GM19035 (cell line): ENCODE measurements around the gene SLC22A23.

Experiments used
- ATAC-seq: cut with Tn5 transposase; IDR thresholded peaks from one replicate; pipeline ENCODE4 v1.9.1; 2021; ENCODE audit not compliant: unreplicated experiment

The SLC22A23 gene

DNA sequence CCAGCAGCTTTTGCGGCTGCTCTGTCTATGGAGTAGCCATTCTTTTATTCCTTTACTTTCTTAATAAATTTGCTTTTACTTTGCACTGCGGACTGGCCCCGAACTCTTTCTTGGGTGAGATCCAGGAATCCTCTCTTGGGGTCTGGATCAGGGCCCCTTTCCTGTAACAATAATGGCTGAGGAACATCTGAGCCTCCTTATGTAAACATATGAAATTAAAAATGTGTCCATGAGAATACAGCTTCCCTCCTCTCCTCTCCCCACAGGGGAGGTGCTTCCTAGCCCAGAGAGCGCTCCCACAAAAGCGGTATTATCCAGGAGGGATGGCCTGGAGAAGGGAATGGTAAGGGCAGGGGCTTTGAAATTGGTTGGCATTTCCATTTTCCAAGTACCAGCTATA, 117.0 kb downstream of the SLC22A23 start:
- ATAC-seq: no peak

DNA sequence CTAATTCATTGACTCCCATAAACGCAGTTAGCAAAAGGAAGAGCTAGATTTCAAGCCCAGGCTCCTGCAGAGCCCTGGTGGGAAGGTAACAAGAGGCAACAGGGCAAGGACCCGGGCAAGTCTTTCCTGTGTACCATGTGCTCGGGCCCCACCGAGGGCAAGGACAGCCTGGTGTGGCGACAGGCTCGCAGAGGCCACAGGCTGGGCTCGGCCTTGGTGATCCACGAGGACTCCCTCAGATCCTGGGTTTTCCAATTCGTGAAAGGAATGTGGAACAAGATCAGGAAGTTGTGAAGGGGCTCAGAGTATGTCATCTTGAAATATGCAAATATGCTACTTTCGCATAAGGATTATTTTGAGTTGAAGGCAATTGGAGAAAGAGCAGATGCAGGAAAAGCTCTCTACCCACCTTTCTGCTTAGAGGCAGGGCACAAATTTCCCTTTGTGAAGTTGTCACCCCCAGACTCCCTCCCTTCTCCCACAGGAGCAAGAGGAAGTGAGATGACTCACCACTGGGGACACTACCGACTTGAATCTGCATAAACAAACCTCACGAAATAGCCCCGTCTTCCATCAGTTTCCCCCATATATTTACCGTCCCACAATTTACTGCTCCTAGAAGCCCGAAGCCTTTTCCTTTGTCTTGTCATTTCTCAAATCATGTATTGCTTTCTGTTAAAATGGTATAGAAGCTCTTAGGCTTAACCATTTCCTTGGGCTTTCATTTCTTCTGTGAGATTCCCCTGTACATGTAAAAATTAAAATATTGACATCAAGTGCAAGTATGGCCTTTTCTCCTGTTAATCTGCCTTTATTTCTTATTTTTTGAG, 119.1 kb downstream of the SLC22A23 start:
- ATAC-seq: no peak

DNA sequence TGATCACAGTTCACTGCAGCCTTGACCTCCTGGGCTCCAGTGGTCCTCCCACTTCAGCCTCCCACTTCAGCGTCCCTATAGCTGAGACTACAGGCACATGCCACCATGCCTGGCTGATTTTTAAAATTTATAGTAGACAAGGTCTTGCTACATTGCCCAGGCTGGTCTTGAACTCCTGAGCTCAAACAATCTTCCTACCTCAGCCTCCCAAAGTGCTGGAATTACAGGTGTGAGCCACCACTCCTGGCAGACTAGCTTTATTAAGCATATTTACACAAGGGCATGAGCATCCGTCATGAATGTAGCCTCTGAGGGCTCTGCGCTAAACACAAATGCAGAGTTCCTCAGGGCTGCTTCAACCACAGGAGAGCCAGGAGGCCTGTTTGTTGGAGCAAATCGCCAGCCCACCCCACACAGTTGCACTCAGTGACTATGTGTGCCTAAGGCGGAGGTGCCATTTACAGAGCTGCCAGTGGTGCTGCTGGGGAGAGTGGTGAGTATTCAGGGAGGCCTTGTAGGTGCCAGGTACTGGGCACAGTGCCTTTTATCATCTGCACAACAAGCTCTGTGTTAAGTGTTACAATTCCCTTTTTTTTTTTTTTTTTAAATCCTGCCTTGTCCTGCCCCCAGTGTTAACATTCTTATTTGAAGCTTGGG, 119.9 kb downstream of the SLC22A23 start:
- ATAC-seq: no peak

DNA sequence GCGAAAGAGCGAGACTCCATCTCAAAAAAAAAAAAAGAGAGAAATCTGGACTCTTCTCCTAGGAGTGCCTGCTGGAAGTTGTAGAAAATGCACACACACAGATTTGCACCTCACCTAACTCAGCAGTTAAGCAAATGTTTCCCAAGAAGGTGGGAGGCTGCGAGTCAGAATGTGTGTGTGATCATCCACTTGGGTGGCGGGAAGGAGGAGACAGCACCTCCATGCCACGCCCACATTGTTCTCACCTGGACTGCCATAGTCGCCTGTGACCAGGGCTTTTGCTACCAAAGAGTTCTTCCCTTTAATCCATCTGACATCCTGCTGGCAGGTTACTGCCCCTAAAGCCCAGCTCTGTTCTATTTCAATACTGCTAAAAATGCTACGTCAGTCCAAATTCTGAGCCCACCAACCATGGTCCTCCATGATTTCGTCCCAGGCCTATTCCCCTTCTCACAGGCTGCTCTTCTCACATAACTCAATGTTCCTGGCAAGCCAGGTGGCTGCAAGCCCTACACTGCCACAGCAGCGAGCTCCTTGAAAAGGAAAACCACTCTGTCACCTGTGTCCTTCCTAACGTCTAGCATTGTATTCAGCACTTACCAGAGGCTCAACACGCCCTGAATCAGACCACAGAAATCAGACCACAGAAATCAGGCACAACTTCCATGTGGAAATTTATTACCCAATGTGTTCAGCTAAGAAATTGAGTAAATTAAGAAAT, 120.6 kb downstream of the SLC22A23 start:
- no peak for ATAC-seq

DNA sequence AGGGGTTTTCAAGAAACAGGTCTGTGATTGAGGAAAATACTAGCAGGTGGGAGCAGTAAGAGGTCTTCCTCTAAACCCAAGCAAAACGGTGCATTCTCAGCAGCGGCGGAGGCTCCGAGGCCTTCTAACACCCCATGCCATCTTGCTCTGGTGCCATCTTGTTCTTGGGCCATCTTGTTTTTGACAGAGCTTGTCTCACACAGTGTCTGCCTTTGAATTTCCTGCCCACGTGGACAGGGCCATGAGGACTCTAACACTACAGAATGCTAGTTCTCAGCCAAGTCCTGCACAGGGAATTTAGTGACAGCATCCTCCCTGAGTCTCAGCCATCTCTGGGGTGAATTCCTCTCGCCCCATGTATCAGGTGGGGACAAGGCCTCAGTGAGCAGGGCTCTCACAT, 121.7 kb downstream of the SLC22A23 start:
- ATAC-seq: no peak

DNA sequence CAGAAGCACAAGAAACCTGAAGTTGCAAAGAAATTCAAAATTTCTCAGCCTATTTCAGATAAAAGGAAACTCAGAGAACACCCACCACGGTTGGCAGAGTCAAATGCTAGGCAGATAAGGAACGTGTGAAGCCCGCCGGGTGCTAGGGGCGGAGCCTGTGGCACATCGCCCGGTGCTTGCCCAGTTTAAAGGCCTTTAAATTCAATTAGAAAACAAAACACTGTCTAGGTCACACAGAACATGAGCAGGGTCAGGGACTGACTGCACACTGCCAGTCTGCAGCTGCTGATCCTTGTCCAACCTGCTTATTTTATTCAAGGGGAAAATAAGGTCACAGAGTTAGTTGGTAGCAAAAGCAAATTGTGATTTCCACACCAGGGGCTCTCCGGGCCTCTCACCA, 122.3 kb downstream of the SLC22A23 start:
- ATAC-seq: no peak

DNA sequence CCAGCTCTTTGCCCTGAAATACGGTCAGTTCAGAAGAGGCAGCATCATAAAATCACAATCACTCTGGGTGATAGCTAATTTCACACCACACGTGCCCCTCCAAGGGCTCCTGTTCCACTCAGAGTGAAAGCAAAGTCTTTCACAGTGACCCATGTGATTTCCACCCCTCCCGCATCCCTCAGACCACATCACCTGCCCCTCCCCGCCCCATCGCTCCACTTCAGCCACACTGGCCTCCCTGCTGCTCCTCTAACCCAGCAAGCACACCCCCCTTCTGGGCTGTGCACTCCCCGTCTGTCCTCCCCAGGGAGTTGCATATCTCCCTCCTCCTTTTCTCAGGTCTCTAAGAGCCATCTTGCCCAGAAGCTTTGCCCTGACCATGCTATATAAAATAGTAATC, 123.6 kb downstream of the SLC22A23 start:
- no peak for ATAC-seq

DNA sequence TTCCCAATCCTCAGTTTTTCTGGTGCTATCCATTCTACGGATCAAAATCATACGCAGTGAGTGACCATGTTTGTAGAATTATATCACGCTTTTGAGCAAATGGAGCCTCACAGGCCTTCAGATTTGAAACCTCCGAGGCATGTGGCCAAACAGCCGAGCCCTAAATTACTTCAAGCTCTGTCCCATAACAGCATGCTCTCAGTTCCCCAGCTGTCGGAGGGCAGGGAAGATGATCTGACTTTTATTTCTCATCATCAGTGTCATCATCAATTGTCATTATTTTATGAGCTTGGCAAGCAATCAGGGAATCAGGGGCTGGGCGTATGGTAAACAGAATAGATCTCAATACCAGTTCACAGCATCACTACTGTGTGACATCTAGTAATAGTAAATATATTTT, 124.9 kb downstream of the SLC22A23 start:
- ATAC-seq: no peak

DNA sequence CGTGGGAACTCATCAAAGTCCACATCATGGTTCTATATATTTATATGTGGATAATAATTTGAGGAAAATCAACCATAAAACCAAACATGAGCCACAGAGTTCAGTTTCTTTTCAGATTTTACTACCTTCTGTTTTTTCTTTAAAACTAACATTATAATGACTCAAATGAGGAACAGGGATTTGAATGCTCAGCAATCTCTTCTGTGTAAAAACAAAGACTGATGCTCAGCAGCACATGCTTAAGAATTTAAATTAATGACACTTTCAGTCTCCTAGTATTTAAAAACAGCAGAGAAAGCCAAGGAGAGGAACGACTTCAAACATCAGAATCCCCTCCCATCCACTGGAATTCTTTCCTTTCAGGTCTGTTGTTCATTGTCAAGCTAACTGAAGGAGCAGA, 125.4 kb downstream of the SLC22A23 start:
- no peak for ATAC-seq

DNA sequence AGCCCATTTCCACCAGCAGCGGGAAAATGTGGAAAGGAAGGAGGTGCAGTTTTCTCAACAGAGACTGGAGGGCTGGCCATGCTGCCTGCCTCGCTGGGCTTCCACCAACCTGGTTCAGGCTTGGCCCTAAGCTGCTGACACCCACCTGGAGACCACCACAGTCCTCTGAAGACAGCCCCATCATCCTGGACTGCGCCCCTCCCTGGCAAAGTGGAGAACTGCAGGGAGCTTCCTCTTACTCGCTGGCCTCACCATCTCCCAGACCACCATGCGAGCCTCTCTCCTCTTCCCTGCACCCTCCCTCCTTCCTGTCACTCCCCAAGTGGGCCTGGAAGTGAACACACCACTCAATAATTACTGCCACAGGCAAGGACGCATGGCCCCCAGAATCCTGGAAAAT, 126.7 kb downstream of the SLC22A23 start:
- no peak for ATAC-seq

DNA sequence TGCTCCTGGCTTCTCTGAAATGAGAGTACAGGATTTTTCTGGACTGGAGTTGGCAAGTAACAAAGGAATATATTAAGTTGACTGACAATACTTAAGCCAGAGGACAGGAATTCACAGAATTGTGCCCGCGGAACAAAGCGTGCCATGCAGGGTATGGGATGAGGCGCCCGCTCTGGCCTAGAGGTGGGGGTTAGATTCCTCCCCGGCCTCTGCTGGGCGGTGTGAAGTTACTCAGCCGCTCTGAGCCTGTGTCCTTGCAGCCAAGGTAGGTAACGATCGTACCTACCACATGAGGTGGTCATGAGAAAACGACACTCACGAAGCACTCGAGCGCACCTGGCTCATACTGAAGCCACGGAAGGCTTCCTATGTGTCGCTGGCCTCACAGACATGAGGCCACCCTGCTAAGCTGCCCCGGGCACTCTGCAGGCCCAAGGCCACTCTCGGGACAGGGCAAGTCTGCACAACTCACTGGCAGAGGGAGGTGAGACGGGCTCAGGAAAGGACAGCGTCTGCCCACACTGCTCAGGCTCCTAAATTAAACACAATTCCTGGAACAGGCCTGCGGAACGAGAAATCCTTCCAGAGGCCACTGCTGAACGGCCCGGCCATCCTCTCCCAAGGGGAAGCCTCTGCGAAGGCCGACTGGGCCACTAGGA, 127.3 kb downstream of the SLC22A23 start:
- no peak for ATAC-seq

DNA sequence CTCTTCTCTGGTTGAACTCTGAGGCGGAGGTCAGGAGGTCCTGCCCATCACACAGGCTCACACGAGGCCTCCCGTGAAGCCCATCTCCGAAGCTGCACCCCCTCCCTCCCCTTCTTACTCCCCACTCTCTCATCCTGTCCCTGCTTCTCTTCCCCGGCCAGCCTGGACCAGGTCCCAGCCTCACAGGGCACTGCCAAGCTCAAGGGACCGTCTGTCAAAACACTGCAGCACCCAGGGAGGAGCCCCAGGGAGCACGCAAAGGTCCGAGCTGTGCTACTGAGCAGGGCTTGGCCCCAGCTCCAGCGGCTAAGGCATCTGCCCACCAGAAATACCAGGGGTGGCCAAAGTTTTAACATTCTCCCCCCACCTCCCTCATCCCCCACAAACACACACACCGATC, 128.1 kb downstream of the SLC22A23 start:
- no peak for ATAC-seq

DNA sequence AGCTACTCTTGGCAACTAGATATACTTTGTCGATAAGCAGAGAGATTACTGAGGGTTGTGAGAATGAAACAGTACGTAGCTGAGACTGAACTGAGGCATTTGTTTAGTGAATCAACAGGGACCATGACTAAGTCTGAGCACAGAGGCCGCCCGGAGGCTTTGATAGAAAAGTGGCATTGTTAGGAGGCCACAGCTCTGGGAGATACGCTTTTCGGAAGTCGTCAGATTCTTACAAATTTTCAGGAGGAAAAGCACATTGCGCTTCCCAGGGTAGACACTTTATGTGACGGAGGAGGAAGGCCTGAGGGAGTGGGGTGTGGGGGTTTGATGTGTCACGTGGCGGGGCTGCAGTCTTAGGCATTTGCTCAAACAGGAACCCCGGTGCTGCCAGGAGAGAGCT, 128.7 kb downstream of the SLC22A23 start:
- ATAC-seq: no peak

DNA sequence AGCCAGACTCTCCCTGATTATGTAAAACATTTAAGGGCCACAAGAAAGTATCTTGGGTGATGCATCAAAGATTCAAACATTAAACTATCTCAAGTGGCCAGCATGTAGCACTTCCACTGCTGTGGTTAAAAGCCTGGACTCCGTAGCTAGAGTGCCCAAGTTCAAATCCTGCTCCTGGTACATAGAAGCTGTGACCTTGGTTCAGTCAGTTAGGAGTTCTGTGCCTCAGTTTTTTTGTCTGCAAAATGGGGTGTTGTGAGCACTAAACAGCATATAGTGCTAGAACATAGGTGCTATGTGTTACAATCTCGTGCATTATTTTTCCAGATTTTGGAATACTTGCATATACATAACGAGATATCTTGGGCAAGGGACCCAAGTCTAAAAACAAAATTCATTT, 129.4 kb downstream of the SLC22A23 start:
- ATAC-seq: no peak

DNA sequence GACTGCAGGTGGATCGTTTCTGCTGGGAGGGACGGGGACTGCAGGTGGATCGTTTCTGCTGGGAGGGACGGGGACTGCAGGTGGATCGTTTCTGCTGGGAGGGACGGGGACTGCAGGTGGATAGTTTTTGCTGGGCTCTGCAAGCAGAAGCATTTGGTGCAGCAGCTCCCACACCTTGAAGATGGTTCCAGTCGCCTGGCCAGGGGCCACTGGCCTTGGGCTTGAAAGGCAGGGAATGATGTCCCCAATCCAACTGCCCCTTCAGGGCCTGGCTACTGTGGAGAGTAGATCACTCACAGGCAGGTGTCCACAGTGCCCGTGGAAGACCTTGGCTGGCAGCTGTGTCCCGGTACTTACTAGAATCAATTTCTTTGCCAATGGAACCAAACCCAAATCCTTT, 129.9 kb downstream of the SLC22A23 start:
- no peak for ATAC-seq

DNA sequence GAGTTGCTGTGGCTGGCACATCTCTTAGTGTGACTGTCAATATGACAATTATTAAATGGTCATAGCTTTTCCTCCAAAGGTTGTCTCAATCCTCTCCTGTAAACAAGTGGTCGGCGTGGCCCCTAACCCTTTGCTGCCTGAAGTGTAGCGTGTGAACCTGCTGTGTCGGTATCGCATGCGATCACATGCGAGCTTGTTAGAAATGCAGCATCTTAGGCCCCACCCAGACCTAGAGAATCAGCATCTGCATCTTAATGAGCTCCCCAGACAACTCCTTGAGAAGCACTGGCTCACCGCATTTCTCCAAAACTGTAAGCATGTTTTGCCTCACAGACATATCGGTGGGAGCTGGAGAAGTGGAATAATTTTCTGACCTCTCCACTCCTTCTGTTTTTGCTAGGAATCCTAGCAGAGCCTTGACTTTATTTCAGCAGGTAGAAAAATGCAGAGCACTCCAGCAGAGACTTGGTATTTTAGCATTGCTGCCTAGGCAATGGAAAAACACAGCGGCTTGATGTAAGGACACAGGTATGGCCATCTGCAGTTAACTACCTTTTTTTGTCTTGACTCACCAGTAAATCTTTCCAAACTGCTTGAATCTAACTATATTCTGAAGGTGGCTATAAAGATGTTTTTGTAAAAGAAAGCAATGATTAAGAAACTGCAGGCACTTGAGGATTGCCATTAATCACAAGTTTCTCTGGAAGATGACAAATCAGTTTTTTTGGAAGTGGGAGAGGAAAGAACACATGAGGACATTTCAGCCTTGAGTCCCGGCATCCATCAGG, 130.5 kb downstream of the SLC22A23 start:
- ATAC-seq: no peak

DNA sequence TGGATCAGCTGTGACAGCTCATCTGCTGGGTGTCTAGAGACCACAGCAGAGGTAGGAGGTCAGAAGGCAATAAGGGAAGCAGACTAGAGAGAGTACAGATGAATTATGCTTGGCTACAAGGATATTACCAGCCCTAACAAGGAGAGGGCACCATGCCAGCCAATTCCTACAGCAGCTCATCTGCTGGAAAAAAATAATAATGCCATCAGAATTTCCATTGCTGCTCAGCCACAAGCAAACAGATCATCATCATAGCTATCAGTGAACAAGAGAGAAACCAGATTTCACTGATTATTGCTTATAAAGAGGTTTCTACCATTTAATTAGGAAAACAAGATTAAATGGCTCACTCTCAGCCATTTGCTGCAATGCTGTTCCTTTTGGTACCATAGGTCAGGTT, 131.6 kb downstream of the SLC22A23 start:
- no peak for ATAC-seq

DNA sequence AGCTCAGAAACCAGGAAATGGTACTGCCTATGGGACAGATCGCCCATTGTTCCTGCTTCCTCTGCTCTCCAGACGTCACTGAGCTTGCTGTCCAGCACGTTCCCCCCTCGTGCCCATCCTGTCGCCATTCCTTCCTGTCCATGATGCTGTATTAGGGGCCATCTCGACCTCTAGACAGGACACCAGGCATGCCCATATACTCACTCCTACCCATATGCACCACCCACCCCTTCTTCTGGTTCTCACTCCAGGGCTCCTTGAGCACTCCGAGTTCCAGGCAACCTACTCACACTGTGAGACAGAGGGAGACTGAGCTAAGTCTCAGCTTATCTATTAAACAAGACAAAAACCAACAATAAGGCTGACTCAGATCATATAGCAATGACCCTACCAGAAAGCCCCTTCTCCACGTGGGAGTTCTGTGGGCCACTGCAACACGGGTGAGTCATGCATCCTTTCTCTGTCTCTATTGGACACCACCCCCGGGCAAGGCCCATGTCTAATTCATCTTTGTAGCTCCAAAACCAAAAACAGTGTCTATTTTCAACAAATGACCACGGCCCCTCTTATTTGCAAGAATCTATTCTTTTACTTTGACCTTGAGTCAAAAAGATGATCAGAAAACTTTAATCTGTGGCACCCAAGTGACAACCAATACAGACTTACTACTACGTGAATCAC, 132.4 kb downstream of the SLC22A23 start:
- peak; percentile 70 for ATAC-seq

DNA sequence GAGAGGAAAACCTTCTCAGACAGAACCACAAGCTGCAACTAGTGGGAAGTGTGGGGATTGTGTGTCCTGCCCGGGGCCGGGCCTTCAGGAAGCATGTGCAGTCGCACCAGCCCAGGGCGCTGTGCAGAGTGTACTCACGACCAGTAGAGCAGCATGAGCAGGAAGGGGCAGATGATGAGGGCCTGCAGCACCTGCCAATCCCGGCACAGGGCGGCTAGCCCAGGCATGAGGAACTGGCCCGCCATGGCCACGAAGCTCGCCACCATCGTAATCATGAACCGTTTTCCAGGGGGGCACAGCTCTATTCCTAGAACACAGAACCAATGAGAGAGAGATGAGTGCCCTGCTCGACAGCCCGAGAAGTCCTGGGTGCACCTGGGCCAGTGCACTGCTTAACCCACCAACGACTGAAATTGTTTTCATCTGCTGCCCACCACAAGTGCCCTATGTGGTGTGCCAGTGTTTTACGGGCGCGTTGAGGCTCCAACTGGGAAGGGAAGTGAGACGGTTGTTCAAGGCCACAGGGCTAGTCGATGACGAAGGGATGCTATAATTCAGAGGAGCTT, 133.1 kb downstream of the SLC22A23 start:
- ATAC-seq: no peak

DNA sequence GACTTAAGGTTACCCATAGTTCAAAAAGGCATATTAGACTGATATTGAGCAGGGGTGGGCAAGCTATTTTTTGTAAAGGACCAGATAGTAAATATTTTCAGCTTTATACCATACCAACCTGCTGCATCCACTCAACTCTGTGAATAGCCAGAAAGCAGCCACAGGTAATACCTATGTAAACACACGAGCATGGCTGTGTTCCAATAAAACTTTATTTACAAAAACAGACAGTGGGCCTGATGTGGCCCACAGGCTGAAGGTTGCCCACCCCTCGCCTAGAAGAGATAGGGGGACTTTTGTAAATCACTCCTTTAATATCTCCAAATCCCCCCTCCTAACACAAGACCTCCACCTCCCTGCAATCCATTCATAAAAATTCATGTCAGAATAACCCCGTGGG, 133.7 kb downstream of the SLC22A23 start:
- ATAC-seq: no peak
